Pancreas (tissue), 10 donors: Measurements from ENCODE around the gene APOA5. TPM values are rescaled to one million over a fixed set of nuclear protein-coding genes. Genes with fewer than 3 reads are reported as not detected.

Experiments used
- ATAC-seq, 4 donors: fragments of 200-7000 bp; cut with Tn5 transposase; one replicate each; pipeline versions ENCODE4 v1.8.0 to v1.9.1; 2020; ENCODE audit warnings: mild to moderate bottlenecking in 4 of 4, moderate library complexity in 4 of 4
- DNase-seq, 6 donors: peaks; one replicate each; pipeline ENCODE4 v3.0.0-alpha.2; 2020
- FAIRE-seq: peaks from 2 replicates; lab custom pipeline; 2012; peaks lifted over from hg19 to GRCh38; lab: Jason Lieb, UNC
- H3K27ac ChIP-seq, 4 donors: fragments of 200-600 bp; sonication (generic); 1 replicate in 3 of 4; 2 replicates in 1 of 4; pipeline versions ENCODE4 v1.5.0 to v1.8.0; 2020
- H3K27me3 ChIP-seq, 4 donors: fragments of 200-600 bp; one replicate each; pipeline ENCODE4 v1.8.0; 2021
- H3K36me3 ChIP-seq, 3 donors: fragments of 200-600 bp; sonication (generic) in 1 of 3; one replicate each; pipeline versions ENCODE4 v1.5.0 to v1.8.0; 2020 to 2021
- H3K4me1 ChIP-seq, 3 donors: fragments of 200-600 bp; one replicate each; pipeline ENCODE4 v1.8.0; 2021
- H3K4me3 ChIP-seq, 4 donors: fragments of 200-600 bp; sonication (generic) in 2 of 4; one replicate each; pipeline versions ENCODE4 v1.5.0 to v1.8.0; 2020 to 2021
- H3K9me3 ChIP-seq, 4 donors: fragments of 200-600 bp; one replicate each; pipeline ENCODE4 v1.8.0; 2021
- CTCF ChIP-seq, 4 donors: fragments of 200-600 bp; sonication (generic) in 3 of 4; IDR thresholded peaks; one replicate each; pipeline versions ENCODE4 v1.5.0 to v1.8.0; 2021; ENCODE audit warnings: antibody characterized with exemption in 4 of 4
- WGBS, 2 donors: extraction: QIAGEN DNeasy Blood & Tissue Kit; methylation state at CpG; one replicate each; pipeline ENCODE4 v1.1.7; 2013; 5-methylcytosine and 5-hydroxymethylcytosine counted together
- intact Hi-C, 3 donors: fragments of 100-400 bp; cut with DNase I; formaldehyde crosslinking; loops; one replicate each; pipeline versions ENCODE4 v1.11.1 to v1.14.2; 2022
- polyA plus RNA-seq, 2 donors: library from polyadenylated mRNA; stranded (reverse); fragments of 200-250 nt; gene quantifications; one replicate each; pipeline ENCODE4 v1.2.3, GENCODE V29; 2013
- total RNA-seq, 6 donors: library from RNA; stranded (reverse); fragmentation: NEBNext Ultra II Directional in 4 of 6; extraction: Animal tissue kit (Norgen Biotek cat#: 25700) in 4 of 6; gene quantifications; one replicate each; pipeline versions ENCODE4 v1.2.1 to v1.2.4, GENCODE V29; 2021 to 2023
- donor health status: healthy with polysubstance abuse.
- donor health status: DM: no; HTN: no; CAD: no; lungs with moderate emphysema.
- donor health status: DM: no; HTN: no; CAD: no.
- donor health status: control.
- donor health status: control.
- donor health status: Bipolar disorder and iron deficiency.
- donor health status: DM: yes; HTN: yes; CAD: no.
- donor health status: DM: no; HTN: no; CAD: no.
- donor health status: DM: no; HTN: no; CAD: no.
- donor health status: DM: yes; HTN: yes; CAD: no.

The APOA5 gene
- total and polyA plus RNA-seq, 8 donors, result 0.60 to 4.0 (median 1.1) TPM; not detected in 2

DNA sequence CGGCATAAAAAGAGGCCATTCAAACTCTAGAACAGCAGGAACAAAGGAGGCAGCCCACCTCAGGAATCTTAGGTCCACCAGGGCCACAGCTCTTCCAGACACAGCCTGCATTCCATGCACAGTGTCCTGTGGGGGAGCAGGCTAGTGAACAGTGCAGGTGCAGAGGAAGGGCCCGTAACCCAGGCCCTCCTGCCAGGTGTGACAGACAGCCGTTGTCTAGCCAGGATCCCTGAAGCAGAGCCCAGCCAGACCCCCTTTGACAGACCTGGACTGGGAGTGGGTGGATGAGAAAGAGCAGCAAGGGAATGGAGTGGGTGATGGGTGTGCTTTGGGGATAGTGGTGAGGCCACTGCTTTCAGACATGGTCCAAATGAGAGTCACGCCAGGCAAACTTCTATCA lies 2.7 kb downstream of the APOA5 start:
- Histone ChIP-seq H3K27ac (no peak overlapping the region), H3K36me3 (peaks cover 4 to 22% (median 11%) of the 10 kb centered on the region in 3 donors), H3K9me3 (no peaks in the 10 kb centered on the region), H3K27me3 (no peaks in the 10 kb centered on the region), H3K4me3 (no peak overlapping the region), H3K4me1 (peaks cover 14 to 24% (median 19%) of the 10 kb centered on the region in 3 donors)
- no peak for FAIRE-seq
- intact Hi-C loops, result loop anchor here in 1 of 3 donors (2.0 to 10.0 kb wide), 2 partner anchors 50 to 316 kb away; no protein-coding TSS in a partner anchor
- DNase-seq, result peak in 1 of 6 donors; percentile 46
- no peak for ATAC-seq
- WGBS, 2 donors, result 80% methylated on average over 4 of the region's 4 CpGs
- no peak for TF ChIP-seq CTCF (IDR thresholded peaks at IDR 0.05)

DNA sequence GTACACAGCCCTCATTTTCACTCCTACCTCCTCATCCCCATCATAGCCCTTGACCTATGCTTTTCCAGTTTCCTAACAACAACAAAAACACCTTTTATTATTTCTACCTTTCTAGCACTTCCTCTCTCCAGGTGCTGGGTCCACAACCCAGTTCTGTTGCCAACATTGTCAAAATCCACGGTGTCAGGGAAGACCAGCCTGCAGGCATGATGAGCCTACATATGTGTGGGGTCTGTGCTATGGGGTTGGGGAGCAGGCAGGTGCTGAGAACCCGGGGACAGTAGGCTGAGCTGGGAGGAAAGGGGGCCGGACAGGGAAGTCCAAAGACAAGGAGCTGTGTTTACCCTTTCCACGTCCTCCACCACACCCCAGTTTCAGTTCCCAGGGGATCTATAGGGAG lies 3.1 kb downstream of the APOA5 start:
- WGBS, 2 donors, result 40 to 50% methylated on average over 4 of the region's 4 CpGs

GRCh38 chr11:116787786-116788486 lies 3.7 kb downstream of the APOA5 start, which contains the start of gene ZPR1:
Gene ZPR1 (minus strand): TSS chr11:116788023. CDS start chr11:116787990, 33 bp downstream.
- Histone ChIP-seq H3K36me3 (peaks cover 4 to 29% (median 15%) of the 10 kb centered on the region in 3 donors), H3K4me1 (peaks cover 14 to 24% (median 19%) of the 10 kb centered on the region in 3 donors), H3K27ac (peak within 1 kb of the TSS; percentile 62 to 83 (median 71)), H3K4me3 (peak within 1 kb of the TSS; percentile 91 to 98 (median 94)), H3K9me3 (no peaks in the 10 kb centered on the region), H3K27me3 (no peaks in the 10 kb centered on the region)
- no peak for TF ChIP-seq CTCF (IDR thresholded peaks at IDR 0.05)
- DNase-seq, result peak; percentile 73 to 91 (median 82)
- WGBS, 2 donors, result 1 to 2% methylated on average over 43 to 56 of the region's 56 CpGs
- peak; percentile 86 to 91 (median 90) for ATAC-seq
- intact Hi-C loops, result loop anchor here in 1 of 3 donors (2.0 to 10.0 kb wide), 2 partner anchors 51 to 317 kb away; no protein-coding TSS in a partner anchor
- no peak for FAIRE-seq

More for the DNA sequence above, 3.1 kb downstream of the APOA5 start:
- H3K9me3 ChIP-seq, result no peaks in the 10 kb centered on the region
- no peak for DNase-seq
- ATAC-seq, result no peak
- peak overlapping the region; percentile 91 to 98 (median 94) for H3K4me3 ChIP-seq
- peaks cover 4 to 23% (median 15%) of the 10 kb centered on the region in 3 donors for H3K36me3 ChIP-seq
- H3K27ac ChIP-seq, result peak overlapping the region in 2 of 4 donors; percentile 62 to 73
- no peak for TF ChIP-seq CTCF (IDR thresholded peaks at IDR 0.05)
- no peaks in the 10 kb centered on the region for H3K27me3 ChIP-seq
- intact Hi-C loops, result loop anchor here in 1 of 3 donors (2.0 to 10.0 kb wide), 2 partner anchors 50 to 316 kb away; no protein-coding TSS in a partner anchor
- FAIRE-seq, result no peak
- peaks cover 14 to 24% (median 19%) of the 10 kb centered on the region in 3 donors for H3K4me1 ChIP-seq

DNA sequence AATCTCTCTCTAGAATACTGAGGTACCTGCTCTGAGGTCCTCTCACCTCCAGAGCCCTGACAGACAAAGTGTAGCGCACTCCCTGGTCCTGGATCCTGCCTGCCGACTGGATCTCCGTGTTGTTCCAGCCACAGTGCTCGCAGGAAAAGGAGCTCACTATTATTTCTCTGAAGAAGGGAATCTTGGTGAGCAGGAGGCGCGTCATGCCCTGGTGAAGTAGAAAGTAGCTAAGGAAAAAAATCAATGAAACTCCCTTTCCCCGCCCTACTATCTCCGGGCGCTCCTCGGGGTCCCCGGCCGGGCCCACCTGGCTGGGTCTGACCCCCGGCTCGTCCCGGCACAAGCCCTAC lies 4.3 kb downstream of the APOA5 start:
- FAIRE-seq (no peak), ATAC-seq (peak in 2 of 4 donors; percentile 8 to 9), DNase-seq (no peak)
- Histone ChIP-seq H3K9me3 (no peaks in the 10 kb centered on the region), H3K27me3 (no peaks in the 10 kb centered on the region), H3K36me3 (peaks cover 4 to 33% (median 15%) of the 10 kb centered on the region in 3 donors), H3K4me3 (peak overlapping the region; percentile 91 to 98 (median 94)), H3K4me1 (peaks cover 13 to 23% (median 19%) of the 10 kb centered on the region in 3 donors), H3K27ac (peak overlapping the region; percentile 62 to 83 (median 71))
- TF ChIP-seq CTCF (IDR thresholded peaks at IDR 0.05), result no peak
- intact Hi-C loops, result loop anchor here in 1 of 3 donors (10.0 kb wide), 1 partner anchor 317 kb away; no protein-coding TSS in a partner anchor
- WGBS, 2 donors, result 0% methylated on average over 15 of the region's 15 CpGs
